HEK293 (cell line): ENCODE results near the gene HAND1.

Experiments used
- BCL11A ChIP-seq: fragments of 450-650 bp; formaldehyde crosslinking; IDR thresholded peaks from 2 replicates; pipeline ENCODE4 v1.5.1; 2016; ENCODE audit warnings: low read depth, missing biosample characterization, missing genetic modification characterization
- CTCF ChIP-seq: fragments of 450-650 bp; formaldehyde crosslinking; IDR thresholded peaks from 2 replicates; pipeline ENCODE4 v1.5.1; 2016; ENCODE audit warnings: missing biosample characterization, missing genetic modification characterization
- REST ChIP-seq: fragments of 450-650 bp; formaldehyde crosslinking; IDR thresholded peaks from 2 replicates; pipeline ENCODE4 v1.5.1; 2016; ENCODE audit warnings: missing biosample characterization, missing genetic modification characterization
- SETDB1 ChIP-seq: IDR thresholded peaks from one replicate; pipeline ENCODE4 v1.6.1; 2017; ENCODE audit warnings: mild to moderate bottlenecking, low read length, moderate library complexity, mixed read lengths; ENCODE audit not compliant: insufficient read length
- ZFP3 ChIP-seq: fragments of 450-650 bp; formaldehyde crosslinking; IDR thresholded peaks from 2 replicates; pipeline ENCODE4 v1.5.1; 2016; ENCODE audit warnings: low read depth, missing biosample characterization, missing genetic modification characterization
- ZNF184 ChIP-seq: fragments of 450-650 bp; IDR thresholded peaks from 2 replicates; pipeline ENCODE4 v1.5.1; 2018; ENCODE audit warnings: missing biosample characterization, mild to moderate bottlenecking, missing genetic modification characterization
- ZNF223 ChIP-seq: fragments of 450-650 bp; formaldehyde crosslinking; IDR thresholded peaks from 2 replicates; pipeline ENCODE4 v1.5.1; 2016; ENCODE audit warnings: missing biosample characterization, missing genetic modification characterization
- ZXDB ChIP-seq: fragments of 450-650 bp; formaldehyde crosslinking; IDR thresholded peaks from 2 replicates; pipeline ENCODE4 v1.5.1; 2016; ENCODE audit warnings: missing biosample characterization, missing genetic modification characterization
- TF ChIP-seq, protein P1 (sequence below): fragments of 450-650 bp; formaldehyde crosslinking; IDR thresholded peaks from 2 replicates; pipeline ENCODE4 v1.5.1; 2016; ENCODE audit warnings: missing biosample characterization, missing genetic modification characterization
- TF ChIP-seq, protein P2 (sequence below): fragments of 450-650 bp; formaldehyde crosslinking; IDR thresholded peaks from 2 replicates; pipeline ENCODE4 v1.5.1; 2016; ENCODE audit warnings: missing biosample characterization, missing genetic modification characterization

DNA sequence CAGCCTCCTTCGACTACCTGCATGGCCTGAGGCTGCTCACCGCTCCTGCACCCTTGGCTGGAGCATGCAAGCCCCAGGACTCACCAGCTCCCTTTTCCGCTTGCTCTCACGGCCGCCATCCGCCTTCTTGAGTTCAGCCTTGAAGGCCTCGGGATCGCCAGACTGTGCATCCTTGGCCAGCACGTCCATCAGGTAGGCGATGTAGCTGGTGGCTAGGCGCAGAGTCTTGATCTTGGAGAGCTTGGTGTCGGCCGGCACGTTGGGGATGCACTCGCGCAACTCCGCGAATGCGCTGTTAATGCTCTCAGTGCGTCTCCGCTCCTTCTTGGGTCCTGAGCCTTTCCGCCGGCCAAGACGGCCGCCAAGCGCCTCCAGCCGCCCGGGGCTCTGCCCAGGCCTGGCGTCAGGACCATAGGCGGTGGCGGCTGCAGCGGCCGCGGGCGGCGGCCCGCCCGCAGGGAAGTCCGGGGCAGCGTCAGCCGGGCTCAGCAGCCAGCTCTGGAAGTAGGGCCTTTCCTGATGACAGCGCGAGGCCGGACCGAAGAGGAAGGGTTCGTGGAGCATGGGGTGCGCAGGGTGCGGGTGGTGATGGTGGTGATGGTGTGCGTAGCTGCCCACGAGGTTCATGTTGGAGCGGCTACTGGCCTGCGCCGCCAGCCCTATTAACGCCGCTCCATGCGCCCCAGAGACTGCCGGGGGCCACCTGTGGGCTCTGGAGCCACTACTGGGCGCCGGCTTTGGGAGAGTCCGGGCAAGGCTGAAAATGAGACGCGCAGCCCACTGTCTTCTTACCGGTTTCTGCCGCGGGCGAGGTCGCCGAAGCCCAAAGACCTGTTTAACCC lies 424 bp downstream of the HAND1 start:
- TF ChIP-seq CTCF (tag by site-specific recombination), result no peak
- no peak for TF ChIP-seq BCL11A (tag by site-specific recombination)
- no peak for TF ChIP-seq REST (tag by site-specific recombination)
- TF ChIP-seq ZXDB (tag by site-specific recombination), result no peak
- TF ChIP-seq, protein P1, sequence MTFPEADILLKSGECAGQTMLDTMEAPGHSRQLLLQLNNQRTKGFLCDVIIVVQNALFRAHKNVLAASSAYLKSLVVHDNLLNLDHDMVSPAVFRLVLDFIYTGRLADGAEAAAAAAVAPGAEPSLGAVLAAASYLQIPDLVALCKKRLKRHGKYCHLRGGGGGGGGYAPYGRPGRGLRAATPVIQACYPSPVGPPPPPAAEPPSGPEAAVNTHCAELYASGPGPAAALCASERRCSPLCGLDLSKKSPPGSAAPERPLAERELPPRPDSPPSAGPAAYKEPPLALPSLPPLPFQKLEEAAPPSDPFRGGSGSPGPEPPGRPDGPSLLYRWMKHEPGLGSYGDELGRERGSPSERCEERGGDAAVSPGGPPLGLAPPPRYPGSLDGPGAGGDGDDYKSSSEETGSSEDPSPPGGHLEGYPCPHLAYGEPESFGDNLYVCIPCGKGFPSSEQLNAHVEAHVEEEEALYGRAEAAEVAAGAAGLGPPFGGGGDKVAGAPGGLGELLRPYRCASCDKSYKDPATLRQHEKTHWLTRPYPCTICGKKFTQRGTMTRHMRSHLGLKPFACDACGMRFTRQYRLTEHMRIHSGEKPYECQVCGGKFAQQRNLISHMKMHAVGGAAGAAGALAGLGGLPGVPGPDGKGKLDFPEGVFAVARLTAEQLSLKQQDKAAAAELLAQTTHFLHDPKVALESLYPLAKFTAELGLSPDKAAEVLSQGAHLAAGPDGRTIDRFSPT (tag by site-specific recombination), result no peak
- no peak for TF ChIP-seq ZNF184 (tag by site-specific recombination)
- no peak for TF ChIP-seq SETDB1
- TF ChIP-seq ZFP3 (tag by site-specific recombination), result no peak
- TF ChIP-seq, protein P2, sequence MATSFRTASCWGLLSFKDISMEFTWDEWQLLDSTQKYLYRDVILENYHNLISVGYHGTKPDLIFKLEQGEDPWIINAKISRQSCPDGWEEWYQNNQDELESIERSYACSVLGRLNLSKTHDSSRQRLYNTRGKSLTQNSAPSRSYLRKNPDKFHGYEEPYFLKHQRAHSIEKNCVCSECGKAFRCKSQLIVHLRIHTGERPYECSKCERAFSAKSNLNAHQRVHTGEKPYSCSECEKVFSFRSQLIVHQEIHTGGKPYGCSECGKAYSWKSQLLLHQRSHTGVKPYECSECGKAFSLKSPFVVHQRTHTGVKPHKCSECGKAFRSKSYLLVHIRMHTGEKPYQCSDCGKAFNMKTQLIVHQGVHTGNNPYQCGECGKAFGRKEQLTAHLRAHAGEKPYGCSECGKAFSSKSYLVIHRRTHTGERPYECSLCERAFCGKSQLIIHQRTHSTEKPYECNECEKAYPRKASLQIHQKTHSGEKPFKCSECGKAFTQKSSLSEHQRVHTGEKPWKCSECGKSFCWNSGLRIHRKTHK (tag by site-specific recombination), result no peak
- TF ChIP-seq ZNF223 (tag by site-specific recombination), result no peak
